Activated T-cell treated with anti-CD3 and anti-CD28 coated beads, Interleukin-2, amount 50 U/mL, for 4 hours (primary cell): ENCODE data around the gene PRR33. TPM values are rescaled to one million over a fixed set of nuclear protein-coding genes. Genes with fewer than 3 reads are reported as not detected.

Experiments used
- ATAC-seq, 2 donors: fragments of 200-7000 bp; cut with Tn5 transposase; one replicate each; pipeline ENCODE4 v1.10.0; 2021
- DNase-seq: peaks from one replicate; pipeline ENCODE4 v3.0.0-alpha.2; 2020
- H3K27me3 Mint-ChIP-seq: one replicate; pipeline ENCODE4 v1.8.0; 2021; ENCODE audit warnings: low read depth, mixed read lengths
- H3K36me3 Mint-ChIP-seq: one replicate; pipeline ENCODE4 v1.8.0; 2022; ENCODE audit warnings: mixed read lengths; ENCODE audit not compliant: insufficient read depth
- H3K4me1 Mint-ChIP-seq: one replicate; pipeline ENCODE4 v1.8.0; 2021; ENCODE audit warnings: low read depth, mixed read lengths
- H3K4me3 Mint-ChIP-seq: one replicate; pipeline ENCODE4 v1.8.0; 2021; ENCODE audit warnings: mild to moderate bottlenecking, moderate library complexity, mixed read lengths
- H3K9me3 Mint-ChIP-seq: one replicate; pipeline ENCODE4 v1.8.0; 2021; ENCODE audit warnings: mixed read lengths
- total RNA-seq, 3 donors: library from RNA; stranded (reverse); gene quantifications; one replicate each; pipeline ENCODE4 v1.2.1, GENCODE V29; 2021

The PRR33 gene
- total RNA-seq, 3 donors from 2014 or later = 0.08 to 0.20 TPM; not detected in 1

GRCh38 chr11:1931341-1932104 lies 39.8 kb upstream of the PRR33 start:
- H3K27me3 Mint-ChIP-seq = peaks cover 2% of the 10 kb centered on the region
- H3K4me3 Mint-ChIP-seq = no peak overlapping the region
- no peak for ATAC-seq
- no peaks in the 10 kb centered on the region for H3K9me3 Mint-ChIP-seq
- no peak for DNase-seq
- H3K36me3 Mint-ChIP-seq = no peaks in the 10 kb centered on the region
- no peaks in the 10 kb centered on the region for H3K4me1 Mint-ChIP-seq

GRCh38 chr11:1930462-1930830 lies 38.8 kb upstream of the PRR33 start:
- H3K36me3 Mint-ChIP-seq = no peaks in the 10 kb centered on the region
- H3K27me3 Mint-ChIP-seq = peaks cover 3% of the 10 kb centered on the region
- H3K4me1 Mint-ChIP-seq = no peaks in the 10 kb centered on the region
- no peak overlapping the region for H3K4me3 Mint-ChIP-seq
- DNase-seq = no peak
- H3K9me3 Mint-ChIP-seq = no peaks in the 10 kb centered on the region
- no peak for ATAC-seq

- ATAC-seq = no peak
Measured at GRCh38 chr11:1929621-1930461, 38.1 kb upstream of the PRR33 start.

DNA sequence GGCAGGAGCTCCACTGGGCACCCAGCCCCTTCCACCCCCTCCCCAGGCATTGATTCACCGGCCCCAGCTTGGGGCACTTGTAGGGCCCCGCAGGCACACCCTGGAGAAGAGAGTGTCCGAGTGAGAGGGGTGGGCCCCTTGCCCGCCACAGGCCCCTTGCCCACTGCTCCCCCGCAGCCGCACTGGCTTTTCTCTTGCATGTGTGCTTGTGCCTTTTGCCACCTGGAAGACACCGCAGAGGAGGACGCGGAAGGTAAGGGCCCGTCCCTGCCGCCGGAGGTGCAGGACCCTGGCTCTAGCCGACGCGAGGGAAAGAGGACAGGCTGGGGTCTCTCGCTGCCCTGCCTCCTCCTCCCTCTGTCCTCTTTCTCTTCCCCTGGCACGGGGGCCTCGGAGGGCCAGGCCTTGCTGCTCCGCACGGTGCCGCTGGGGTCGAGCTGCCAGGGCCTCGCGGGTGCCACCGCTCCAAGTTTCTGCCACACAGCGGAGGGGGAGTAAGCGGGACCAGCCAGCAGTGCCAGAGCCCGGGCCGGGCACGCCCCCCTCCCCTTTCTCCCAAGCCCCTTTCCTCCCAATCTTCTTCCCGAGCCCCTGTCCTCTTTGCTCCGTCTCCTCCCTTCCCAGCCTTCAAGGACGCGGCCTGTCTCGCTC lies 37.3 kb upstream of the PRR33 start:
- no peak for DNase-seq
- Mint-ChIP-seq H3K36me3 (no peaks in the 10 kb centered on the region), H3K9me3 (no peaks in the 10 kb centered on the region), H3K4me1 (no peaks in the 10 kb centered on the region), H3K4me3 (no peak overlapping the region), H3K27me3 (peaks cover 3% of the 10 kb centered on the region)
- no peak for ATAC-seq

More at GRCh38 chr11:1929621-1930461, 38.1 kb upstream of the PRR33 start:
- no peak for DNase-seq
- Mint-ChIP-seq H3K4me3 (no peak overlapping the region), H3K9me3 (no peaks in the 10 kb centered on the region), H3K4me1 (no peaks in the 10 kb centered on the region), H3K27me3 (peaks cover 3% of the 10 kb centered on the region), H3K36me3 (no peaks in the 10 kb centered on the region)

GRCh38 chr11:1928470-1928890 lies 36.8 kb upstream of the PRR33 start:
- Mint-ChIP-seq H3K4me3 (no peak overlapping the region), H3K27me3 (peaks cover 8% of the 10 kb centered on the region), H3K9me3 (no peaks in the 10 kb centered on the region), H3K36me3 (no peaks in the 10 kb centered on the region), H3K4me1 (no peaks in the 10 kb centered on the region)
- DNase-seq (no peak), ATAC-seq (no peak)

- H3K4me1 Mint-ChIP-seq = no peaks in the 10 kb centered on the region
- DNase-seq (no peak), ATAC-seq (no peak)
- H3K36me3 Mint-ChIP-seq = no peaks in the 10 kb centered on the region
- H3K27me3 Mint-ChIP-seq = peaks cover 9% of the 10 kb centered on the region
- no peaks in the 10 kb centered on the region for H3K9me3 Mint-ChIP-seq
- H3K4me3 Mint-ChIP-seq = no peak overlapping the region
Measured at GRCh38 chr11:1927848-1928469, 36.3 kb upstream of the PRR33 start.

DNA sequence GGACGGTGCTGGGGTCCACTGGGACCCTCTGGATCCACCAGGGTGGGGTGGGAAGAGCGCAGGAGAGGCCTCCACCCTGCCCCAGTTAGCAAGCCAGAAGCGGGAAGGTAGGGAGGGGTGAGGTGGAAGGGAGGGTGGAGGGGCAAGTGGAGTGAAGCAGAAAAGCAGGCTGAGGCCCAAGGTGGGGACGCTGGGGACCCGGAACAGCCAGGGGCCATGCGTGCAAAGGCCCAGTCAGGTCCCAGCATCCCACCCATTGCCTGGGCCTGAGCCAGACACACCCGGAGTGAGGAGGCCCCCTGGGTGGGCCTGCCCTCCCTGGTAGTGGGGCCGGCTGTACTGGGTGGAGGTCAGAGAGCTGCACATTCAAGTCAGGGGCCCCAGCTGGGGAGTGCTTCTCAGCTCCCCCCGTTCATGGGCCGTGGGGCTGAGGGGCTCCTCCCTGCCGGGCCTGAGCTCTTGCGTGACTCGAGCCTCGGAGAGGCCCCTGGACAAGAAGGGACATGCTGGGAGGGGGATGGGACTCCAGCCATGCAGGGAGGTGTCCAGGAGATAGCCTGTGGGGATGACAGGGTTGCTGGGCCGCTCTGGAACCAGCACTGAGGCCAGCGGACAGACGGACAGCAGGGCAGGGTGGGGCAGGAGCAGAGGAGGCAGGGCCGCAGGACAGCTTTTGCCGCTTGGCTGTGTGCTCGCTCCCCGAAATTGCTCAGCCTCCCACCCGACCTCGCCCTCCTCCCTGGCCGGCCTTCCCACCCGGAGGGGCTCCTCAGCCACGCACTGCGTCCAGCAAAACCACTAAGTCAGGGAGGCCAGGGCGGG lies 35.5 kb upstream of the PRR33 start:
- H3K36me3 Mint-ChIP-seq = no peaks in the 10 kb centered on the region
- DNase-seq (no peak), ATAC-seq (no peak)
- peaks cover 2% of the 10 kb centered on the region for H3K4me1 Mint-ChIP-seq
- no peak overlapping the region for H3K4me3 Mint-ChIP-seq
- H3K27me3 Mint-ChIP-seq = peaks cover 9% of the 10 kb centered on the region
- no peaks in the 10 kb centered on the region for H3K9me3 Mint-ChIP-seq

DNA sequence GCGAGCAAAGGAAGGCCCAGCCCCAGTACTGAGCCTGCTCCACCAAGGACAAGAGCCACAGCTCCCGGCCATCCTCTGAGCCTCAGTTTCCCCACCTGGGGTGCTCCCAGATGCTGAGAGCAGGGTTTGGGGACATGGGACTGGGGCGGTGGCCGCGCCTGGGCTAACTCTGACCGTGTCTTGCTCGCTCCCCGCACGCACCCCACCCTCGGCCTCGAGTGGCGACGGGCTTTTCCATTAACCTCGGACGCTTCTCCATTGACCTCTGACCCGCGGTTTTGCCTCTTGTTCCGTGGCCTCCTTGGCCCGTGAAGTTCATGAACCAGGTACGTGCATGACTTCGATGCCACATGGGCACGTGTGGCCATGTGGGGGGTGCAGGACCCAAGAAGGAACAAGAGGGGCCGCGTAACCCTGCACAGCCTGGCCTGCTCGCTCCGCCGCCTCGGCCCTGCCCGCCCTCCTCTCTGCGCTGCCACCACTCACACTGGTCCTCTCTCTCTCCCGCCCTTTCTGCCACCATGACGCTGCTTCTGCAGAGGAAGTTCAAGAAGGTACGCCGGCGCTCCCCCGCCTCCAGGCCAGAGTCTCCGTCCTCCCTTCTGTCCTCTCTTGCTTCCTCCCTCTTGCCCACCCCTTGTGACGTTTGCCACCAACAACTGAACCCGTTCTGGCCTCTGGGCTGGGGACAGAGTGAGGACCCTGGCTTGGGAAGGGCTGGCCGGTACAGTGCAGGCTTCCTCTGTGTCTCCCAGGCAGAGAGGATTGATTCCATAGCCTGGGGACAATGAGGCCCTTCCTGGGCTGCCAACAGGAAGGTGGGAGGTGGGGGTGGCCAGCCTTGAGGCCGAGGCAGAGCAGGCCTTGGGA lies 34.7 kb upstream of the PRR33 start:
- DNase-seq (no peak), ATAC-seq (no peak)
- peaks cover 2% of the 10 kb centered on the region for H3K4me1 Mint-ChIP-seq
- H3K27me3 Mint-ChIP-seq = peaks cover 9% of the 10 kb centered on the region
- H3K36me3 Mint-ChIP-seq = no peaks in the 10 kb centered on the region
- no peak overlapping the region for H3K4me3 Mint-ChIP-seq
- H3K9me3 Mint-ChIP-seq = no peaks in the 10 kb centered on the region

GRCh38 chr11:1925373-1926155 lies 33.9 kb upstream of the PRR33 start:
- Mint-ChIP-seq H3K4me1 (peaks cover 2% of the 10 kb centered on the region), H3K36me3 (no peaks in the 10 kb centered on the region), H3K27me3 (peaks cover 9% of the 10 kb centered on the region)

DNA sequence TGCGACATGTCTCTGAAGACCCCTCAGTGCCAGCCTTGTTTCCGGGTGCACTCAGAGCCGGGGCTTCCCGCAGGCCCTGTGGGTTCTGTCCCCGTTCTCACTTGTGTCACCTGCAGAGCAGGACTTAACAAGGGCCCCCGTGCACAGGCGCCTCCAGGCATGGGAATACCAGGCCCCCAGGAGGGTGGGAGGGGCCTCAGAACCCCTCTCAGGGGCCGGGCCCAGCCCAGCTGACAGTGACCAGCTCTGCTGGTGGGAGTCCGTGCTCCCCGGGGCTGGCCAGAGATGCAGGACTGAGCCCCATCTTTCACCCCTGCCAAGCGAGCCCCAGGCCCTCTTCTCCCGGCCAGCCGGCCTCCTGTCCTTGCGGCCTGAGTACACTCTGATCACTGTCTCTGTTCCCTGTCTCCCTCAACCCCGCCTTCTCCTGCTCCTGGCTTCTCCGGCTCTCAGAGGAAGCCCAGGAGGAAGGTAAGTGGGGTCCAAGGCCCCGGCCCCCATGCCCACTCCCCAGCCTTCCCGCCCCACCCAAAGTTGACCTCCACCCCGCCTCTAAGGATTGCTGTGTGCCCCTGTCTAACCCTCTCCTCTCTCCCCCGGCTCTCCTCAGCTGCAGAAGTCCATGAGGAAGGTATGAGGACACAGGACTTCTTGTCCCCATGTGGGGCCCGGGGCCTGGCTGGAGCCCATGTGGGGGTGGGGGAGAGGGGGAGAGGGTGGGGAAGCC lies 33.1 kb upstream of the PRR33 start:
- no peak overlapping the region for H3K4me3 Mint-ChIP-seq
- H3K36me3 Mint-ChIP-seq = no peaks in the 10 kb centered on the region
- no peaks in the 10 kb centered on the region for H3K9me3 Mint-ChIP-seq
- DNase-seq = no peak
- H3K4me1 Mint-ChIP-seq = peaks cover 2% of the 10 kb centered on the region
- peaks cover 9% of the 10 kb centered on the region for H3K27me3 Mint-ChIP-seq
- no peak for ATAC-seq

More at GRCh38 chr11:1925373-1926155, 33.9 kb upstream of the PRR33 start:
- Mint-ChIP-seq H3K4me3 (no peak overlapping the region), H3K9me3 (no peaks in the 10 kb centered on the region)
- DNase-seq (no peak), ATAC-seq (no peak)

- Mint-ChIP-seq H3K36me3 (no peaks in the 10 kb centered on the region), H3K9me3 (no peaks in the 10 kb centered on the region), H3K4me3 (no peak overlapping the region), H3K4me1 (peaks cover 2% of the 10 kb centered on the region), H3K27me3 (peaks cover 9% of the 10 kb centered on the region)
- DNase-seq = no peak
- no peak for ATAC-seq
Measured at GRCh38 chr11:1924181-1924580, 32.5 kb upstream of the PRR33 start.
